HG02798 (cell line): ENCODE results near the gene TEKT3.

Experiments used
- ATAC-seq: cut with Tn5 transposase; IDR thresholded peaks from one replicate; pipeline ENCODE4 v1.9.1; 2021; ENCODE audit warnings: mild to moderate bottlenecking; ENCODE audit not compliant: unreplicated experiment, poor library complexity

TEKT3 gene

GRCh38 chr17:15301845-15302244 lies 39.6 kb downstream of the TEKT3 start:
- no peak for ATAC-seq

DNA sequence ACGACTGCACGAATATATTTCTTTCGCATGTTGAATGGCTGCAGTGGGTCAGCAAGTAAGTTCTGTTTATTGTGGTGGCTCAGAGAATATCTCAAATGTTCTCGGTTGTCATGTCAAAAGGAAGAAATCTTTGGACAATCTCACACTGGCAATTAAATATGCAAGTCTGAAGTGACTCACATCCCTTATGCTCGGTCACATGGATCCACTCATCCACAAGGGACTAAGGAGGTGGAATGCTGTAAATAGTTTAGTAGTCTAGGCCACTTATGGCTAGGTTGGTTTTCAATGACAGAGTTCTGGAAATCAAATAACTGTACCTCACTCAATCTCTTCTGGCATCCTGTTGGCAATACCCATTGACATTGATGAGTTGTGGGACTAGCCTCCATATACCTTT lies 43.2 kb downstream of the TEKT3 start:
- no peak for ATAC-seq

DNA sequence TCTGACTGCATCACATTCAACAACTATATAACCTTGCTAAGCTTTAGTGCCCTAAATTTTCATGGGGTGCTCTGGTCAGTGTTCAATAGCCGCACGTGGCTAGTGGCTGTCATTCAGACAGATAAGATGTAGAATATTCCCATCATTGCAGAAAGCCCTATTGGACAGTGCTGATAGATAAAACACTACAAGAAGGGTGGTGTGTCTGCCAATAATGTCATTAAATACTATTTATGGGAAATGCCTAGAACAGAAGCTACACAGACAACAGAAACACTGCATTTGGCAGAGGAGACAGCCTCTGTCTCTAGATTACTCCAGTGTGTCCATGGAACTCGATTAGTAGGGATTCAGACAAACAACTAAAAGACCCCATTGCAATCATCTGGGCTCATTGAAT lies 47.8 kb downstream of the TEKT3 start:
- ATAC-seq = no peak

DNA sequence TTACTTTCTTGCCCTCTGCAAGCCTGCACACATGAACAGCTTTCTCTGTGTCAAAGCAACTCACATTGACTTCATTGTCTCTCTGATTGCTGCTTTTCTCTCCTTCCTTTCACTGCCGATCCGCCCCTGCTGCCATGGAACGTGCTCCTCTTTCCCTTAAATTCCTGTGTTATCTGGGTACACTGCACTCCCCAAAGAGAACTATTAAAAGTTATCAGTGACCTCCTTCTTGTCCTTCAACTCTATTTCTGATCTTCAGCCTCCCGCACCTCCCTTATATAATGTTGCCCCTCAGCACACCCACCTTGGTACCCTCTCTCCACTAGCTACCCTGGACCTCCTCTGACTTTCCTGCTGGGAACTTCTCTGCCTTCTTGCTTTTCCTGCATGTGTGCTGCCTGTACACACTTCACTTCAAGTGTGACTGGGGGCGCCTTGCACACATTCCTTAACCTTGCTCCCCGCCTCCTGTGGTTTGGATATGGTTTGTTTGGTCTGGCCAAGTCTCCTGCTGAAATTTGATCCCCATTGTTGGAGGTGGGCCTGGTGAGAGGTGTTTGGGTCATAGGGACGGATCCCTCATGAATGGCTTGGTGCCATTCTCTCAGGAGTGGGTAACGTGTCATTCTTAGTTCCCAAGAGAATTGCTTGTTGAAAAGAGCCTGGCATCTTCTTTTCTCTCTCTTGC lies 49.6 kb downstream of the TEKT3 start:
- ATAC-seq = no peak

DNA sequence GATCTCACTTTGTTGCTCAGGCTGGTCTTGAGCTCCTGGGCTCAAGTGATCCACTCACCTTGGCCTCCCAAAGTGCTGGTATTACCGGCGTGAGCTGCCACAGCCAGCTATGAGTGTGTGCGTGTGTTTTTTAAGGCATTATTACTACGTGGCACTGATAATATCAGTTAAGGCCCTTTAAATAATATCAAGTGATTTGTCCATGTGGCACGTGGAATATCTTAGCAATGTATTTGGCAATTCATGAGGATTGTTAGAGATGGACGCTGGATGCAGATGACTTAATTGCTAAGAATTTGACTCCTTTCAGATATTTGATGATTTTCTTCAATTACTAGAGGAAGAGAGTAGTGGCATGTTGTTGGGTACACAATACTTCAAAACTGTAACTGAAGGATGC lies 50.8 kb downstream of the TEKT3 start:
- no peak for ATAC-seq

GRCh38 chr17:15289285-15290183 lies 51.9 kb downstream of the TEKT3 start:
- no peak for ATAC-seq

GRCh38 chr17:15288859-15289258 lies 52.5 kb downstream of the TEKT3 start:
- ATAC-seq = no peak

DNA sequence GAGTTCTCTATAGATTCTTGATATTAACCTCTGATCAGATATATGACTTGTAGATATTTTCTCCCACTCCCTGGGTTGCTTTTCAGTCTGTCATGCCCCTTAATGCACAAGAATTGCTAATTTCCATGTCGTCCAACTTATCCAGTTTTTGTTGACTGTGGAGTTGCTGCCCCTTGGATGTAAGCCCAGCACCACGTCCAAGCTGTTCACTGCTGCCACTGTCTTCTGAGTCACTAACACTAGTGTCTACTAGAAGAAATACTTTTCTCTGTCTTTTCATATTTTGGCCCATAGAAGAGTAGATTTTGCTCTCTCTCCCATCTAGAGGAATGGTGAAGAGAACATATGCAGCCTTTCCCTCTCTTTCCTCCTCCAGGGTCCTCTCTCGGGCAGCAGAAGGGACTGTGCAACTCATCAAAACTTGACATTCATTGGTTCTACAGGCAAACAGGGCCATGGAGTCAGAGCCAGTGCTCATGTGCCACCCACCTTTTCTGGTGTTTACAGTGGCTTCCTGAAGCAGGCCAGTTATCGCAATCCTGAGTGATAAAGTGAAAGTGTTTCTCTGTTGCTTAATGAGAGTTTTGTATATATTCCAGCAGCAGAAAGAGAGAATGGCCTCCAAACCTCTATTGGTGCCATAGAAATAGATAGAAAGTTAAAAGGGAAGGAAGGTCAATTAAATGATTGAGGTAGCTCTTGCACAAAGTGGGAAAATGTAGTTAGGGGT lies 53.7 kb downstream of the TEKT3 start:
- no peak for ATAC-seq

DNA sequence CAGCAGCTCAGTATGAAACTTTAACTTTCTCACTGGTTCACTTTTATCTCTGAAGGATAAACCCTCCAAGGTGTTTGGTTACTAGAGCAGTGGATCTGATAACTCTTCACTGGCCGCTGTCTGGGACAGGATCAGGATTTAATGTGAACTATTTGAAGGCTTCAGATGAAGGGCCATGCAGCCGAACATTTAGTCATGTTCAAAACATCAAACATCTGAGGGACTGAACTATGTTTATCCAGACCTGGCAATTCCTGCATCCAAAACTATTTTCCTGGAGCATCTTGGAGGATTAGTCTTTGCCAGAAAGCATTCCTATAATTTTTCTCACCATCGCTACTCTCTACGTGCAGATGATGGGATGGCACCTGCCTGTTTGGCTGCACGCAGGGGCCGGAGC lies 55.9 kb downstream of the TEKT3 start:
- ATAC-seq = no peak

- no peak for ATAC-seq
Measured at GRCh38 chr17:15284537-15284936, 56.9 kb downstream of the TEKT3 start.

GRCh38 chr17:15284107-15284506 lies 57.3 kb downstream of the TEKT3 start:
- no peak for ATAC-seq

GRCh38 chr17:15281909-15282308 lies 59.5 kb downstream of the TEKT3 start:
- ATAC-seq = no peak

- no peak for ATAC-seq
Measured at GRCh38 chr17:15278924-15279477, 62.4 kb downstream of the TEKT3 start.

DNA sequence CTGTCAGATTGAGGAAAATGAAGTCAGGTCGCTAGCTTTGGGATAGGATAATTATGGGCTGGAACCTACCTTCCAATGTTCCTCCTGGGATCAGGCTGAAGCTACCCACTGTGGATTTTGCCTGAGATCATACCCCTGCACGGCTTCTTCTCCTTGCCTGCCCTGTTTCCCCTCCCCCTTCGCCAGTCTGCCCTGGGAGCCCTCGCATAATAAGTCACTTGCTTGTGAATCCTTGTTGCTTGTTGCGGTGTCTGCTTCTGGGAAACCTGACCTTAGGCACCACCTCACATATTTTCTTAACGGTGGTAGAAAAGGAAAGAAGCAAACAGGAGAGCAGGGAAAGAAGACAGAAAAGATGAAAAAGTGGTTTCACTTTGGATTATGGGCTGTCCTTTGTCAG lies 63.0 kb downstream of the TEKT3 start:
- no peak for ATAC-seq

DNA sequence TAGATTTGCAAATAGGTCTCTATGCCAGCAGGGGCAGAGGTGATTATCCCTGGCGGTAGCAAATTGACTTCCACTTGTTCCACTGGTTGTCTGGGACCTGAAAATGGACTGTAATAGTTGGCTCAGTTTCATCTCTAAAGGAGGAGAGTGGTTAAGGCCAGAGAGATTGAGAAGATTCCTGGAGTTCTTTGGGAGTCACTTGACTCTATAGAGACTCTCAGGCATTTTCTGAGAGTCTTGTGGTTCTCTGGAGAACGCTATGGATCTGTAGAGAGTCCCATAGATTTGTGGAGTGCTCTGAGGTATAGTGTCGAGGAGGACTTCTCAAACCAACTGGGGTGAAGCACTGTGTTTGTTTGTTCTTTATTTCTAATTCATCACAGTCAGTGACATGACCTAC lies 67.4 kb downstream of the TEKT3 start:
- no peak for ATAC-seq

DNA sequence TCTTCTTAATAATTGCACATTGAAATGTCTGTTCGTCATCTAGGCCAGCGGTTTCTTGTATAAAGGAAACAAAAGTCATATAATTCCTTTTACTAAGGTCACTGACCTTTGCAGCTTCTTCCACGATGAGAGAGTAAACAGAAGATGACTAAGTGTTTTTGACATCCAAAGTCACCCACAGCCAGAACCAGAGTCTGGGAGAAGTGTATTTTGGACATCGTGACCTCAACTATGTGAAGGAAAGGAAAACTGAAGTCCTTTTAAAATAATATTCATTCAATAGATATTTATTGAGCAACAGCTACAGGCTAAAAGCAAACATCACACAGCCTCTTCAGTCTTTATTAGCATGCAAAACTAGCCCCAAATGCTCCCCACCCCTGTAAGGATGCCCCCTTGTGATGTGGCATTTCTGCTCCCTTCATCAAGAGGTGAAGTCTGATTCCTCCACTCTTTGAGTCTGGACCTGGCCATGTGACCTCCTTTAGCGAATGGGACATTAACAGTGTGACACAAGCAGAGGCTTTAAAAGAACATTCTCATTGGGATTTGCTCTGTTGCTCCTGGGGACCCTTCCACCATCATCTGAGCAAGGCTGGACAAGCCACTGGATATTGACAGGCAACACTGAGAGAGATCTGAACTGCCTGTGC lies 68.1 kb downstream of the TEKT3 start:
- no peak for ATAC-seq

- ATAC-seq = no peak
Measured at GRCh38 chr17:15271741-15272140, 69.7 kb downstream of the TEKT3 start.

DNA sequence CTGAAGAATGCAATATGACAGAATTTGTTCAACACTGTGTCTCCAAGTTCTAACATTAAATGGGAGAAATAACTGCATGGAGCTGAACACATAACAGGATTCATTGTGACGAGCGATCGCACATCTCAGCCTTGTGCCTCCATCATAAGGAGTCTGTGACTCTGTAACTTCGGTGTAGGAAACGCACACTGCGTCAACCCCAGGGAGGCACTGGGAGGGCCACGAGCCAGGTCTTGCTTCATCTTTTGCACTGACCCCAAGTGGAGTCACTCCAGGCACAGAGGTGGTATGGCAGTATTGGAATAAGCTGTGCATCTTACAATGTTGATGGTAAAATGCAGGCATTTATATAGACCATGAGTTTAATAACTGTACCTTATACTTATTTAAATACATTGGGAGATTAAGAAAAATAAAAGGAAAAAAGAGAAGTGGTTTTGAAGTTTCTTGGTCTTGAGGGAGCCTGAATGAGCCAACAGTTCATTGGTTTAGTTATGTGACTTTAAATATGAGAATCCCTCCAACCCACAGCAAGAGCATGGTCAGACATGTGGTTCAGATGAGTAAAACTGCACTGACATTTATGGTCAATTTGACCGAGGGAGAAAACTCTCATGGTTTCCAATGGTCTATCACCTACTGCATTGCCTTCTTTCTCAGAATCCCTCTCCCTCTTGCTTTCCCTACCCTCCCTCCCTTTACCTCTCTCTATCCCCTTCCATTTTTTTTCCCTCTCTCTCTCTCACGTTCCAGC lies 70.6 kb downstream of the TEKT3 start:
- no peak for ATAC-seq

DNA sequence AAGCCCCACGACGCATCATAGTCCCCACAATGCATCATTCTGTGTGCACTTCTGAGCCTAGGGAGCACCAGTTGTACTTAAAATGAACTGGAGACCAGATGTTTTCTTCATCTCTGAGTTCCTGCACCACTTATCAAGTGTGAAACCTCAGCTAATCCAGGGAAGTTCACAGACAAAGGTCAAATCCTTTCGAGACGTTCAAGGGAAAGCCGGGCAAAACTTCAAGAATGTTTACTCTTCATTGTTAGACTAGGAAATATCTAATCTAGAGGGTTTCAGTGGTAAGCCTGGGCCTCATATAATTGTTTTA lies 71.7 kb downstream of the TEKT3 start:
- no peak for ATAC-seq
